Astrocyte of the spinal cord (primary cell): ENCODE results near the gene ZNF816.
A peak's percentile ranks its signal among the peaks of the same experiment; 100 is the strongest.
"Not testable (repeated sequence)": the region's sequence is repeated elsewhere in the genome, so short reads cannot be mapped to it uniquely, and the experiment has no call there.

Source experiments
- DNase-seq: peaks from one replicate; pipeline ENCODE4 v3.0.0; 2011; ENCODE audit warnings: low read depth, low spot score
- H3K4me3 ChIP-seq: 2 replicates; pipeline ENCODE4 v1.5.1; 2011; ENCODE audit warnings: low read depth, mild to moderate bottlenecking, low read length, moderate library complexity
- CTCF ChIP-seq: IDR thresholded peaks from 2 replicates; pipeline ENCODE4 v1.5.1; 2012; ENCODE audit warnings: low read depth, mild to moderate bottlenecking, low read length, inconsistent platforms
- in situ Hi-C: cut with HindIII; loops from 2 replicates; pipeline ENCODE4 v1.10.0; 2017; ENCODE audit warnings: low sequenced_read_pairs

Gene ZNF816

GRCh38 chr19:52991484-52991883 lies 28.8 kb upstream of the ZNF816 start:
- peak; percentile 17 for DNase-seq
- TF ChIP-seq CTCF, result no peak
- in situ Hi-C loops, result no loop called here
- no peak overlapping the region for H3K4me3 ChIP-seq

- H3K4me3 ChIP-seq, result no peak overlapping the region
- TF ChIP-seq CTCF, result no peak
- DNase-seq, result no peak
- in situ Hi-C loops, result no loop called here
Observed at GRCh38 chr19:52990759-52991418, 28.2 kb upstream of the ZNF816 start.

GRCh38 chr19:52988506-52988905 lies 25.8 kb upstream of the ZNF816 start:
- H3K4me3 ChIP-seq, result no peak overlapping the region
- in situ Hi-C loops, result no loop called here
- no peak for TF ChIP-seq CTCF
- DNase-seq, result no peak

GRCh38 chr19:52987221-52987620 lies 24.5 kb upstream of the ZNF816 start:
- in situ Hi-C loops, result no loop called here
- TF ChIP-seq CTCF, result no peak
- no peak for DNase-seq
- no peak overlapping the region for H3K4me3 ChIP-seq

- H3K4me3 ChIP-seq, in situ Hi-C loops, DNase-seq: not testable (repeated sequence)
Observed at GRCh38 chr19:52983167-52983566, 20.5 kb upstream of the ZNF816 start.

- no peak for TF ChIP-seq CTCF
- in situ Hi-C loops, result no loop called here
- no peak for DNase-seq
- no peak overlapping the region for H3K4me3 ChIP-seq
Observed at GRCh38 chr19:52981329-52981728, 18.6 kb upstream of the ZNF816 start.

- in situ Hi-C loops, result no loop called here
- TF ChIP-seq CTCF, result no peak
- no peak overlapping the region for H3K4me3 ChIP-seq
- no peak for DNase-seq
Observed at GRCh38 chr19:52967772-52968171, 5.1 kb upstream of the ZNF816 start.
